Prostate gland (tissue), 2 donors: Measurements from ENCODE around the gene KRT2. TPM values are rescaled to one million over a fixed set of nuclear protein-coding genes. Genes with fewer than 3 reads are reported as not detected.

Experiments used
- DNase-seq: peaks from one replicate; pipeline ENCODE4 v3.0.0-alpha.2; 2019; ENCODE audit warnings: low spot score
- H3K27ac ChIP-seq, 2 donors: fragments of 200-600 bp; sonication (generic); 2 replicates each; pipeline ENCODE4 v1.5.1; 2017 to 2019
- H3K27me3 ChIP-seq: fragments of 200-600 bp; sonication (generic); replicated peaks from 2 replicates; pipeline ENCODE4 v1.5.1; 2019; ENCODE audit not compliant: insufficient read depth
- H3K36me3 ChIP-seq, 2 donors: fragments of 200-600 bp; sonication (generic); 1 replicate in 1 of 2; 2 replicates in 1 of 2; pipeline versions ENCODE4 v1.5.1 to v1.8.1; 2017 to 2019
- H3K4me1 ChIP-seq: fragments of 200-600 bp; sonication (generic); replicated peaks from 2 replicates; pipeline ENCODE4 v1.5.1; 2019
- H3K4me3 ChIP-seq, 2 donors: fragments of 200-600 bp; sonication (generic); 2 replicates each; pipeline ENCODE4 v1.5.1; 2017 to 2019
- H3K9me3 ChIP-seq: fragments of 200-600 bp; sonication (generic); 2 replicates; pipeline ENCODE4 v1.5.1; 2017
- CTCF ChIP-seq, 4 experiments: fragments of 200-600 bp in 2 of 4; fragments of 450-650 bp in 2 of 4; sonication (generic) in 2 of 4; IDR thresholded peaks; 1 replicate in 3 of 4; 2 replicates in 1 of 4; pipeline ENCODE4 v1.5.1; 2016 to 2019; ENCODE audit warnings: antibody characterized with exemption in 4 of 4, mild to moderate bottlenecking in 2 of 4, moderate library complexity in 2 of 4
- POLR2A ChIP-seq: fragments of 450-650 bp; IDR thresholded peaks from one replicate; pipeline ENCODE4 v1.6.1; 2016; ENCODE audit warnings: antibody characterized with exemption, mild to moderate bottlenecking
- POLR2AphosphoS5 ChIP-seq: sonication (generic); formaldehyde crosslinking; IDR thresholded peaks from one replicate; pipeline ENCODE4 v1.6.1; 2017; ENCODE audit warnings: antibody characterized with exemption
- WGBS: methylation state at CpG from one replicate; pipeline ENCODE4 v1.1.5; 2018; 5-methylcytosine and 5-hydroxymethylcytosine counted together
- intact Hi-C: fragments of 100-400 bp; cut with DNase I; formaldehyde crosslinking; loops from one replicate; pipeline ENCODE4 v1.14.2; 2022
- total RNA-seq, 2 donors: library from RNA; depleted of rRNA; stranded (reverse); fragments of >200 nt; gene quantifications; one replicate each; pipeline ENCODE4 v1.1.0, GENCODE V29; 2016

The KRT2 gene
- total RNA-seq, 2 donors from 2014 or later = 0.41 to 5.1 TPM

GRCh38 chr12:52600941-52601481, 51.0 kb downstream of the KRT2 start, which contains the start of gene KRT72:
KRT72 (minus strand) TSS chr12:52601463; CDS start chr12:52601452, 11 bp downstream.
- DNase-seq = no peak
- no peaks in the 10 kb centered on the region for H3K4me1 ChIP-seq
- peaks cover 16% of the 10 kb centered on the region for H3K27me3 ChIP-seq
- intact Hi-C loops = no loop called here
- H3K36me3 ChIP-seq = no peaks in the 10 kb centered on the region
- 30% methylated on average over 48 of the region's 48 CpGs for WGBS
- H3K9me3 ChIP-seq = no peaks in the 10 kb centered on the region
- H3K27ac ChIP-seq = no peak within 1 kb of the TSS
- H3K4me3 ChIP-seq = no peak within 1 kb of the TSS
- no peak for TF ChIP-seq POLR2A
- no peak for TF ChIP-seq CTCF (IDR thresholded peaks at IDR 0.05)
- TF ChIP-seq POLR2AphosphoS5 = no peak

- TF ChIP-seq POLR2A (no peak), CTCF (IDR thresholded peaks at IDR 0.05) (no peak), POLR2AphosphoS5 (no peak)
- H3K9me3 ChIP-seq = no peaks in the 10 kb centered on the region
- no peak overlapping the region for H3K4me3 ChIP-seq
- intact Hi-C loops = no loop called here
- DNase-seq = no peak
- no peaks in the 10 kb centered on the region for H3K36me3 ChIP-seq
- 89% methylated on average over 12 of the region's 12 CpGs for WGBS
- no peak overlapping the region for H3K27ac ChIP-seq
- peaks cover 16% of the 10 kb centered on the region for H3K27me3 ChIP-seq
- no peaks in the 10 kb centered on the region for H3K4me1 ChIP-seq
These were observed 51.5 kb downstream of the KRT2 start for GRCh38 chr12:52600475-52600874.

GRCh38 chr12:52600071-52600470, 51.9 kb downstream of the KRT2 start:
- Histone ChIP-seq H3K4me3 (no peak overlapping the region), H3K27me3 (peaks cover 16% of the 10 kb centered on the region), H3K27ac (no peak overlapping the region), H3K9me3 (no peaks in the 10 kb centered on the region), H3K4me1 (no peaks in the 10 kb centered on the region), H3K36me3 (no peaks in the 10 kb centered on the region)
- intact Hi-C loops = no loop called here
- no peak for TF ChIP-seq POLR2A
- TF ChIP-seq POLR2AphosphoS5 = no peak
- no peak for TF ChIP-seq CTCF (IDR thresholded peaks at IDR 0.05)
- DNase-seq = no peak
- 76% methylated on average over 2 of the region's 2 CpGs for WGBS

DNA sequence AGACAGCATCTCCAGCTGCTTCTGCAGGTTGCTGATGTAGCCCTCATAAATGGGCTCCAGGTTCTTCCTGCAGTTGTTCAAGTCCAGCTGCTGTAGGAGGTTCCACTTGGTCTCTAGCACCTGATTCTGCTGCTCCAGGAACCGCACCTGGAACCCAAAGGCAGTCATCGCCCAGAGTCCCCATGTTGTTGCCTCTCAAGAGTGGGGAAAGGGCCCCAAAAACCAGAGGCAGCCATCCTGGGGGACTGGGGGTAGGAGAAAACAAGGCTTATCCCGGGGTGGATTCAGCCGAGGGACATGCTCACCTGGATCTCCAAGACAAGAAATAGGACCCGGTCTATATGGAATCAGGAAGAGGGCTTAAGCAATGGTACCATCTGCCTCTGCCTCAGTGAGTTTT, 53.0 kb downstream of the KRT2 start:
- DNase-seq = no peak
- Histone ChIP-seq H3K36me3 (no peaks in the 10 kb centered on the region), H3K4me1 (no peaks in the 10 kb centered on the region), H3K4me3 (no peak overlapping the region), H3K27me3 (peaks cover 16% of the 10 kb centered on the region), H3K27ac (no peak overlapping the region), H3K9me3 (no peaks in the 10 kb centered on the region)
- WGBS = 96% methylated on average over 5 of the region's 5 CpGs
- intact Hi-C loops = no loop called here
- TF ChIP-seq POLR2A (no peak), CTCF (IDR thresholded peaks at IDR 0.05) (no peak), POLR2AphosphoS5 (no peak)

Other genes starting within 250 kb of the KRT2 start
- not detected for gene KRT82, start 245.9 kb downstream of the KRT2 start, total RNA-seq
- gene KRT75, start 217.8 kb downstream of the KRT2 start, total RNA-seq = not detected
- gene KRT6B, start 200.1 kb downstream of the KRT2 start, total RNA-seq = under 1 TPM; 0.40 to 0.87 TPM
- gene KRT6C, start 178.4 kb downstream of the KRT2 start, total RNA-seq = not detected
- 10 to 100 TPM in 1 of 2 donors, 1 to 10 TPM in 1; 5.9 to 13.6 TPM for gene KRT6A, start 159.0 kb downstream of the KRT2 start, total RNA-seq
- gene KRT5, start 131.8 kb downstream of the KRT2 start, total RNA-seq = 100 to 1,000 TPM; 160 to 516 TPM
- not detected for gene KRT71, start 99.1 kb downstream of the KRT2 start, total RNA-seq
- under 1 TPM; 0.05 to 0.45 TPM for gene KRT74, start 78.4 kb downstream of the KRT2 start, total RNA-seq
- 10 to 100 TPM in 1 of 2 donors, not detected in 1; 22.1 TPM for gene KRT72, start 50.7 kb downstream of the KRT2 start, total RNA-seq
- gene KRT73, start 33.7 kb downstream of the KRT2 start, total RNA-seq = not detected
- gene KRT1, start 28.2 kb upstream of the KRT2 start, total RNA-seq = 10 to 100 TPM in 1 of 2 donors, 1 to 10 TPM in 1; 1.5 to 18.1 TPM
- gene KRT77, start 51.3 kb upstream of the KRT2 start, total RNA-seq = under 1 TPM; 0.09 to 0.57 TPM
- not detected for gene KRT76, start 125.1 kb upstream of the KRT2 start, total RNA-seq
- gene KRT3, start 143.9 kb upstream of the KRT2 start, total RNA-seq = not detected
- gene KRT4, start 161.9 kb upstream of the KRT2 start, total RNA-seq = 10 to 100 TPM in 1 of 2 donors, 1 to 10 TPM in 1; 6.4 to 12.7 TPM
- not detected for gene KRT79, start 182.1 kb upstream of the KRT2 start, total RNA-seq
- gene KRT78, start 196.8 kb upstream of the KRT2 start, total RNA-seq = 1 to 10 TPM in 1 of 2 donors, not detected in 1; 1.0 TPM